ENCODE results near the gene NCKAP5. TPM values are rescaled to one million over a fixed set of nuclear protein-coding genes. Genes with fewer than 3 reads are reported as not detected.

The NCKAP5 gene
- total and polyA plus RNA-seq, 2 experiments from 2014 or later: 0.65 to 0.86 TPM

DNA sequence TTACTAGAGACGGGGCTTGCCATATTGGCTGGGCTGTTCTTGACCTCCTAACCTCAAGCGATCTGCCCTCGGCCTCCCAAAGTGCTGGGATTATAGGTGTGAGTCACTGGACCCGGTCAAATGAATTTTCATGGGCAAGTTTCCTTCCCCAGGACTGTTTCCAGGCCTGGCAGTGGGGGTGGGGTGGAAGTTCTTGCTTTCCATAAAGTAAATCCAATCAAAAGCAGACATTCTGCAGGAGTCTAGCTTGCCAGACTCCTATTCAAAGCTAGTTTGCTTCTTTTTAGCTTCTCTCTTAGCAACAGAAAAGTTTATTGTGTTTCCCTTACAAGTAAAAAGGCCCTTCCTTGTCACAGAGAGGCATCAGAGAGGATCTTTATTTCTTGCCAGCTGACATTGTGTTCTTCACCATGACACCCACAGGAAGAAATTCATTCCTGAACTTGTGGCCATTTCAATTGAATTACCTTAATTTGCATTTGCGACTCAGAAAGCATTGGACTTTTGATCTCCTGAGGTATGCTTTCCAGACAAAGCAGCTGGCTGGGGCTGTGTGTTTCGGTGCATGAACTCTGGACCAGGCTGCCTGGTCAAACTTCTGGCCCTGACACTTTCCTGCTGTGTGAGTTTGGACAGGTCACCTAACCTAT is 936.1 kb downstream of the NCKAP5 start:
- Histone ChIP-seq H3K4me1 (ENCODE audit: insufficient read depth) (peaks cover 5% of the 10 kb centered on the region), H3K9me3 (ENCODE audit: low read depth) (no peaks in the 10 kb centered on the region), H3K9me2 (ENCODE audit: insufficient read depth) (no peaks in the 10 kb centered on the region), H2AFZ (no peak overlapping the region), H3K36me3 (ENCODE audit: low read depth) (no peaks in the 10 kb centered on the region), H3K79me2 (ENCODE audit: insufficient read depth) (no peaks in the 10 kb centered on the region), H3K4me3 (no peak overlapping the region), H3K9ac (no peak overlapping the region), H4K20me1 (ENCODE audit: insufficient read depth) (no peaks in the 10 kb centered on the region), H3K27me3 (replicated peaks; ENCODE audit: insufficient read depth) (no peaks in the 10 kb centered on the region), H3F3A (ENCODE audit: insufficient read depth) (no peaks in the 10 kb centered on the region), H3K27ac (no peak overlapping the region), H3K4me2 (ENCODE audit: unreplicated experiment) (no peak overlapping the region)
- peak; percentile 22 for DNase-seq
- WGBS, 2 experiments (ENCODE audit: low coverage in 1 of 2, low lambda C conversion rate in 2 of 2, missing lambda C conversion rate in 2 of 2): 18 to 24% methylated on average over 6 of the region's 6 CpGs
- in situ Hi-C loops (cut with MboI): no loop called here
- TF ChIP-seq EZH2 (IDR thresholded peaks at IDR 0.05; ENCODE audit: insufficient read depth, poor library complexity, severe bottlenecking): no peak
- TF ChIP-seq EZH2phosphoT487 (IDR thresholded peaks at IDR 0.05; ENCODE audit: insufficient read depth, low read depth): no peak

DNA sequence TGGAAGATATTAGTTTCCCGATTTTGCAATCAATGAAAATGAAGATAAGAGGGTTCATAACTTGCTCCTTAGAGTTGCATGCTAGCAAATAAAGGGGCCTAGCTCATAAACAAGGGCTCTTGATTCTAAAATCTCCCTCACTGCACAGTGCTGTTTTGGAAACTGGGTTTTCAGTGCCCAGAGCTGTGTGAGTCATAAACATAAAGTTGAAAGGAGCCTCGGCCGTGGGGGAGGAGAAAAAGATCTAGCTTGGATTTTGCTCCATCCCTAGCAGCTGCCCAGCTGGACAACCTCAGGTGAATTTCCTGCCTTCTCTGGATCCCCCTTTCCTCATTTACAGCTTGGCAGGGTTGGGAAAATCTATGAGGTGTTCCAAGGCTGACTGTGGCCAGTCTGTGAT is 940.7 kb downstream of the NCKAP5 start:
- peaks cover 9% of the 10 kb centered on the region; the same call in 1 of the 2 replicates for H3F3A ChIP-seq (ENCODE audit: insufficient read depth)

DNA sequence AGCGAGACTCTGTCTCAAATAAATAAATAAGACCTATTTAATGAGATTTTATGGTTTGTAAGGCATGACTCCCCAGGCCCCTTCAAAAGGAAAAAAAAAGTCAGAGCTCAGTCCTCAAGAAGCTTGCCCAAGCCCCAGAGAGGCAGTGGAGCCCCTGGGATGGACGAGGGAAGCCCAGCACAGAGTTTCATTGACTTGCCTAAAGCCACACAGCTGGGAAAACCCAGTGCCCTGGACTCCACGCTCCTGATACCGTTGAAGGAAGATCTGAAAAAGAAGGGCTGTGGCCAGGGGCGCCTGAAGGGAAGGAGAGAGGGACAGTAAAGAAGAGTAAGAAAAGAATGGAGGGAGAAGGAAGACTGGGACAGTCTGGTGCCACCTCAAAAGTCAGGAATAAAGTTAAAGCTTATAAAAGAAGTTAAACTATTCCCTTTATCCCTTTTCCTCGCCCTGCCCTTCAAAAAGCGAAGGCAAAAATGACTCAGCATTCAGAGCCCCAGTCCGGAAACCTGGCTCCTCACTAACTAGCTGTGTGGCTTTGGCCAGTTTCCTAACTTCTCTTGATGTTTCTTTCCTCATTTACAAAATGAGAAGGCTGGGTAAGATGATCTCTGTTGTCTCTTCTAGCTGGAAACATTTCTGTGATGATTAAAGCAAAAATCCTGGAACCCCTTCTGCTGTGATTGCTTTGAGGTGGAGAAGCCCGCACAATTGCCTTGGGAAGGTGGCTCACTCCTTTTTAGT is 945.0 kb downstream of the NCKAP5 start:
- TF ChIP-seq EZH2 (IDR thresholded peaks at IDR 0.05; ENCODE audit: insufficient read depth, poor library complexity, severe bottlenecking) (no peak), EZH2phosphoT487 (IDR thresholded peaks at IDR 0.05; ENCODE audit: insufficient read depth, low read depth) (no peak)
- Histone ChIP-seq H4K20me1 (ENCODE audit: insufficient read depth) (no peaks in the 10 kb centered on the region), H3K9me2 (ENCODE audit: insufficient read depth) (no peaks in the 10 kb centered on the region), H3K4me1 (ENCODE audit: insufficient read depth) (peaks cover 18% of the 10 kb centered on the region), H3K36me3 (ENCODE audit: low read depth) (no peaks in the 10 kb centered on the region), H3K9ac (peak overlapping the region; percentile 42; the same call in 1 of the 2 replicates), H3F3A (ENCODE audit: insufficient read depth) (peaks cover 9% of the 10 kb centered on the region; the same call in 1 of the 2 replicates), H2AFZ (peak overlapping the region; percentile 63), H3K9me3 (ENCODE audit: low read depth) (no peaks in the 10 kb centered on the region), H3K4me2 (ENCODE audit: unreplicated experiment) (peak overlapping the region; percentile 44), H3K79me2 (ENCODE audit: insufficient read depth) (no peaks in the 10 kb centered on the region), H3K27me3 (replicated peaks; ENCODE audit: insufficient read depth) (no peaks in the 10 kb centered on the region), H3K4me3 (peak overlapping the region; percentile 24; the same call in 1 of the 2 replicates), H3K27ac (peak overlapping the region; percentile 41)
- WGBS, 2 experiments (ENCODE audit: low coverage in 1 of 2, low lambda C conversion rate in 2 of 2, missing lambda C conversion rate in 2 of 2): 25 to 30% methylated on average over 9 of the region's 9 CpGs
- DNase-seq: peak; percentile 94
- in situ Hi-C loops (cut with MboI): no loop called here

More for the DNA sequence above, 940.7 kb downstream of the NCKAP5 start:
- peak; percentile 48 for DNase-seq
- no peak overlapping the region for H2AFZ ChIP-seq
- H3K4me2 ChIP-seq (ENCODE audit: unreplicated experiment): no peak overlapping the region
- H3K4me1 ChIP-seq (ENCODE audit: insufficient read depth): peaks cover 15% of the 10 kb centered on the region
- H3K9me2 ChIP-seq (ENCODE audit: insufficient read depth): no peaks in the 10 kb centered on the region
- H3K27me3 ChIP-seq (replicated peaks; ENCODE audit: insufficient read depth): no peaks in the 10 kb centered on the region
- no peaks in the 10 kb centered on the region for H3K9me3 ChIP-seq (ENCODE audit: low read depth)
- no peak overlapping the region for H3K9ac ChIP-seq
- in situ Hi-C loops (cut with MboI): no loop called here
- H4K20me1 ChIP-seq (ENCODE audit: insufficient read depth): no peaks in the 10 kb centered on the region
- no peaks in the 10 kb centered on the region for H3K79me2 ChIP-seq (ENCODE audit: insufficient read depth)
- no peaks in the 10 kb centered on the region for H3K36me3 ChIP-seq (ENCODE audit: low read depth)
- TF ChIP-seq EZH2 (IDR thresholded peaks at IDR 0.05; ENCODE audit: insufficient read depth, poor library complexity, severe bottlenecking): no peak
- no peak for TF ChIP-seq EZH2phosphoT487 (IDR thresholded peaks at IDR 0.05; ENCODE audit: insufficient read depth, low read depth)
- H3K27ac ChIP-seq: no peak overlapping the region
- WGBS, 2 experiments (ENCODE audit: low coverage in 1 of 2, low lambda C conversion rate in 2 of 2, missing lambda C conversion rate in 2 of 2): 44 to 57% methylated on average over 3 of the region's 3 CpGs
- no peak overlapping the region for H3K4me3 ChIP-seq

Small RNA genes lying within 50 kb of the gene (small RNA-seq; reads per million reads assigned to genes)
- not detected for gene AC016909.1 (ENCODE audit: low read depth, low replicate concordance)
- not detected for gene RN7SKP154 (ENCODE audit: low read depth, low replicate concordance)
- gene RNU6-579P (ENCODE audit: low read depth, low replicate concordance): not detected

Measured in GM23248 (cell line).